ENCODE measurements around the gene ERICH2.

ERICH2 gene

DNA sequence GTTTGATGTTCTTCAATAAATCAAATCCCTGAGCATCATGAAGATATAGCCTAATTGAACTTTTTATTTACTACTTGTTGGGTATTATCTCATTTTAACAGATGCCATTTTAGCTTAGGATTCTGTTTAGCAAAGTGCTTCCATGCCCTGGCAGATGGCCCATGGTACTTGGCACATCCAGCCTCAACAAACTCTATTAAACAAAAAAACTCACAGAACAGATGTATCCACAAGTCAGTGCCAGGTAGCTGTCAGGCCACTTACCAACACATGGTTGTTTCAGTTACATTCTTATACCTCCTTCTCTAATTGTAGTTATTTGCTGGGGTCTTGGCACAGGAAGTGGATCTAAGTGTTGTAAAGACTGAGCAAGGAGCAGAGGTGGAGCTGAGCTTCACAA lies 76.1 kb downstream of the ERICH2 start:
- DNase-seq, result no peak

DNA sequence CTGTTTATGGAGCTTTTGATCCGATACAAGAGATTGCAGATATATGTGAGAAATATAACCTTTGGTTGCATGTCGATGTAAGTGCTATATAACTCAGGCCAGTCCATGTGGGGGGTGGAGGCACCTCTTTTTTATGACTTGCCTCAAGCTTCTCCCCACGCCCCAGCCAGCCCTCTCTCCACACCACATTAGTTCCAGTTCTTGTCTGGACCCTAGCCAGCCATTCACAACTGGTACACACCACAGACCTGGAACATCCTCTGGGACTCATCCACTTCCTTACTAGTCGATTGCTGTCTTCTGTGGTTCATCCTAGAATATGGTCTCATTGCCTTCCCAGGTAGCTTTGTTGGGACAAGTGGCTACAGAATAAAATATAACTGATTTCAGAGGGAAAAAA lies 77.5 kb downstream of the ERICH2 start:
- DNase-seq, result peak; percentile 6
